OCI-LY1 (cell line): ENCODE data around the gene LTBP2.

Experiments
- H2AFZ ChIP-seq: fragments of 200-600 bp; sonication (generic), shearing (Covaris generic); 2 replicates; pipeline ENCODE4 v1.6.0; 2014; ENCODE audit warnings: antibody characterized with exemption, mild to moderate bottlenecking, low read length
- H3F3A ChIP-seq: fragments of 200-600 bp; sonication (generic), shearing (Covaris generic); 2 replicates; pipeline ENCODE4 v1.6.0; 2014; ENCODE audit warnings: mild to moderate bottlenecking, antibody characterized with exemption, low read length, moderate library complexity; ENCODE audit not compliant: insufficient read depth
- H3K27ac ChIP-seq: fragments of 200-600 bp; sonication (generic); 2 replicates; pipeline ENCODE4 v1.5.1; 2014; ENCODE audit warnings: low read length, mixed run types, mild to moderate bottlenecking, low read depth; ENCODE audit not compliant: poor library complexity, severe bottlenecking
- H3K27me3 ChIP-seq: fragments of 200-600 bp; sonication (generic); 2 replicates; pipeline ENCODE4 v1.6.0; 2014; ENCODE audit warnings: antibody characterized with exemption, mild to moderate bottlenecking, low read length, moderate library complexity; ENCODE audit not compliant: insufficient read depth
- H3K36me3 ChIP-seq: fragments of 200-600 bp; sonication (generic); 2 replicates; pipeline ENCODE4 v1.6.1; 2014; ENCODE audit warnings: mild to moderate bottlenecking, antibody characterized with exemption, low read length, moderate library complexity, mixed read lengths; ENCODE audit not compliant: insufficient read depth
- H3K4me1 ChIP-seq: fragments of 200-600 bp; sonication (generic); 2 replicates; pipeline ENCODE4 v1.5.1; 2014; ENCODE audit warnings: mild to moderate bottlenecking, low read length, moderate library complexity; ENCODE audit not compliant: insufficient read depth, severe bottlenecking
- H3K4me2 ChIP-seq: fragments of 200-600 bp; sonication (generic), shearing (Covaris generic); 2 replicates; pipeline ENCODE4 v1.6.1; 2014; ENCODE audit warnings: low read length
- H3K4me3 ChIP-seq: fragments of 200-600 bp; sonication (generic); 2 replicates; pipeline ENCODE4 v1.5.1; 2014; ENCODE audit warnings: low read length, low read depth, mild to moderate bottlenecking, mixed read lengths; ENCODE audit not compliant: poor library complexity, severe bottlenecking
- H3K79me2 ChIP-seq: fragments of 200-600 bp; shearing (Covaris generic); 2 replicates; pipeline ENCODE4 v1.6.1; 2016; ENCODE audit warnings: mixed run types, low read length, mixed read lengths; ENCODE audit not compliant: insufficient read depth
- H3K9ac ChIP-seq: fragments of 200-600 bp; sonication (generic), shearing (Covaris generic); 2 replicates; pipeline ENCODE4 v1.6.1; 2014; ENCODE audit warnings: mild to moderate bottlenecking, low read length, mixed read lengths
- H3K9me2 ChIP-seq: fragments of 200-600 bp; sonication (generic), shearing (Covaris generic); 2 replicates; pipeline ENCODE4 v1.6.1; 2014; ENCODE audit warnings: low read depth, mild to moderate bottlenecking, low read length, mixed read lengths
- H3K9me3 ChIP-seq: fragments of 200-600 bp; shearing (Covaris generic); 2 replicates; pipeline ENCODE4 v1.6.1; 2014; ENCODE audit warnings: low read length, mixed read lengths
- H4K20me1 ChIP-seq: fragments of 200-600 bp; sonication (generic), shearing (Covaris generic); 2 replicates; pipeline ENCODE4 v1.6.0; 2016; ENCODE audit warnings: mild to moderate bottlenecking, low read length; ENCODE audit not compliant: insufficient read depth
- CTCF ChIP-seq: fragments of 200-600 bp; sonication (generic), shearing (Covaris generic); IDR thresholded peaks from 2 replicates; pipeline ENCODE4 v1.5.1; 2017; ENCODE audit warnings: mild to moderate bottlenecking, antibody characterized with exemption, low read length, moderate library complexity, mixed read lengths
- EZH2 ChIP-seq: fragments of 200-600 bp; sonication (generic), shearing (Covaris generic); IDR thresholded peaks from 2 replicates; pipeline ENCODE4 v1.8.0; 2017; ENCODE audit warnings: borderline replicate concordance, mixed run types, mild to moderate bottlenecking, antibody characterized with exemption, low read length, moderate library complexity, mixed read lengths

LTBP2 gene

GRCh38 chr14:74548881-74549280, 63.2 kb downstream of the LTBP2 start:
- H3K27me3 ChIP-seq, result no peaks in the 10 kb centered on the region; the same call in 1 of the 2 replicates
- no peaks in the 10 kb centered on the region for H3K79me2 ChIP-seq
- H4K20me1 ChIP-seq, result no peaks in the 10 kb centered on the region
- no peak overlapping the region for H3K9ac ChIP-seq
- no peaks in the 10 kb centered on the region for H3K4me1 ChIP-seq
- no peak overlapping the region for H3K27ac ChIP-seq
- H2AFZ ChIP-seq, result no peak overlapping the region
- no peaks in the 10 kb centered on the region for H3K9me2 ChIP-seq
- no peaks in the 10 kb centered on the region for H3K36me3 ChIP-seq
- H3K4me3 ChIP-seq, result no peak overlapping the region
- TF ChIP-seq EZH2 (no peak), CTCF (no peak)
- H3K9me3 ChIP-seq, result no peaks in the 10 kb centered on the region
- no peak overlapping the region for H3K4me2 ChIP-seq
- H3F3A ChIP-seq, result no peaks in the 10 kb centered on the region

- no peak overlapping the region for H3K9ac ChIP-seq
- no peak overlapping the region for H2AFZ ChIP-seq
- H3F3A ChIP-seq, result no peaks in the 10 kb centered on the region
- no peaks in the 10 kb centered on the region for H4K20me1 ChIP-seq
- no peak for TF ChIP-seq CTCF
- no peak for TF ChIP-seq EZH2
- no peak overlapping the region for H3K4me2 ChIP-seq
- no peaks in the 10 kb centered on the region for H3K9me3 ChIP-seq
- H3K4me1 ChIP-seq, result no peaks in the 10 kb centered on the region
- H3K36me3 ChIP-seq, result no peaks in the 10 kb centered on the region
- no peak overlapping the region for H3K4me3 ChIP-seq
- H3K27me3 ChIP-seq, result no peaks in the 10 kb centered on the region; the same call in 1 of the 2 replicates
- H3K79me2 ChIP-seq, result no peaks in the 10 kb centered on the region
- H3K27ac ChIP-seq, result no peak overlapping the region
- H3K9me2 ChIP-seq, result no peaks in the 10 kb centered on the region
Measured at GRCh38 chr14:74547331-74547927, 64.6 kb downstream of the LTBP2 start.

- Histone ChIP-seq H3K4me3 (no peak overlapping the region), H3K9me3 (no peaks in the 10 kb centered on the region), H3K79me2 (no peaks in the 10 kb centered on the region), H3K9ac (no peak overlapping the region), H4K20me1 (no peaks in the 10 kb centered on the region), H3K4me2 (no peak overlapping the region), H3K4me1 (no peaks in the 10 kb centered on the region), H3K9me2 (no peaks in the 10 kb centered on the region), H2AFZ (no peak overlapping the region), H3K27me3 (no peaks in the 10 kb centered on the region), H3K27ac (no peak overlapping the region), H3K36me3 (no peaks in the 10 kb centered on the region), H3F3A (no peaks in the 10 kb centered on the region)
- TF ChIP-seq EZH2 (no peak), CTCF (no peak)
Measured at GRCh38 chr14:74546416-74546815, 65.6 kb downstream of the LTBP2 start.
